Loucy (cell line): ENCODE results near the gene DNMT1.

Experiments
- H2AFZ ChIP-seq: fragments of 200-600 bp; sonication (generic); 2 replicates; pipeline ENCODE4 v1.6.0; 2016; ENCODE audit warnings: antibody characterized with exemption, mild to moderate bottlenecking, low read length, moderate library complexity
- H3F3A ChIP-seq: fragments of 200-600 bp; 2 replicates; pipeline ENCODE4 v1.6.0; 2016; ENCODE audit warnings: antibody characterized with exemption, low read depth, mild to moderate bottlenecking
- H3K27me3 ChIP-seq: fragments of 200-600 bp; sonication (generic); 2 replicates; pipeline ENCODE4 v1.6.1; 2014; ENCODE audit warnings: low read length, mild to moderate bottlenecking; ENCODE audit not compliant: insufficient read depth, poor library complexity, severe bottlenecking
- H3K36me3 ChIP-seq: fragments of 200-600 bp; sonication (generic); 2 replicates; pipeline ENCODE4 v1.6.1; 2016; ENCODE audit warnings: low read length; ENCODE audit not compliant: insufficient read depth
- H3K4me1 ChIP-seq: fragments of 200-600 bp; sonication (generic); 2 replicates; pipeline ENCODE4 v1.5.1; 2014; ENCODE audit warnings: low read length, mild to moderate bottlenecking; ENCODE audit not compliant: insufficient read depth, poor library complexity, severe bottlenecking
- H3K4me2 ChIP-seq: fragments of 200-600 bp; sonication (generic); 2 replicates; pipeline ENCODE4 v1.6.0; 2014; ENCODE audit warnings: antibody characterized with exemption, low read length, low read depth, mild to moderate bottlenecking; ENCODE audit not compliant: poor library complexity, severe bottlenecking
- H3K4me3 ChIP-seq: fragments of 200-600 bp; sonication (generic); 2 replicates; pipeline ENCODE4 v1.5.1; 2014; ENCODE audit warnings: low read length, mild to moderate bottlenecking, mixed read lengths; ENCODE audit not compliant: poor library complexity, severe bottlenecking
- H3K79me2 ChIP-seq: fragments of 200-600 bp; sonication (generic); 2 replicates; pipeline ENCODE4 v1.6.1; 2014; ENCODE audit warnings: low read length; ENCODE audit not compliant: insufficient read depth
- H3K9ac ChIP-seq: fragments of 200-600 bp; sonication (generic); 2 replicates; pipeline ENCODE4 v1.6.0; 2014; ENCODE audit warnings: mild to moderate bottlenecking, low read depth, low read length, moderate library complexity; ENCODE audit not compliant: poor library complexity, severe bottlenecking
- H3K9me2 ChIP-seq: fragments of 200-600 bp; sonication (generic); replicated peaks from 2 replicates; pipeline ENCODE4 v1.6.1; 2016; ENCODE audit warnings: low read depth, low read length, mixed read lengths
- H3K9me3 ChIP-seq: fragments of 200-600 bp; sonication (generic); 2 replicates; pipeline ENCODE4 v1.6.1; 2014; ENCODE audit warnings: mild to moderate bottlenecking, antibody characterized with exemption, low read length, low read depth; ENCODE audit not compliant: insufficient read depth
- H4K20me1 ChIP-seq: fragments of 200-600 bp; sonication (generic); 2 replicates; pipeline ENCODE4 v1.6.0; 2014; ENCODE audit warnings: antibody characterized with exemption, low read length, mild to moderate bottlenecking; ENCODE audit not compliant: insufficient read depth, poor library complexity, severe bottlenecking
- CTCF ChIP-seq: fragments of 200-600 bp; sonication (generic); conservative IDR thresholded peaks from 2 replicates; pipeline ENCODE4 v1.5.1; 2014; ENCODE audit warnings: mild to moderate bottlenecking, antibody characterized with exemption, low read length
- EZH2phosphoT487 ChIP-seq: fragments of 200-600 bp; IDR thresholded peaks from 2 replicates; pipeline ENCODE4 v1.6.1; 2018; ENCODE audit warnings: antibody characterized with exemption, mild to moderate bottlenecking, moderate library complexity, borderline replicate concordance

The DNMT1 gene

DNA sequence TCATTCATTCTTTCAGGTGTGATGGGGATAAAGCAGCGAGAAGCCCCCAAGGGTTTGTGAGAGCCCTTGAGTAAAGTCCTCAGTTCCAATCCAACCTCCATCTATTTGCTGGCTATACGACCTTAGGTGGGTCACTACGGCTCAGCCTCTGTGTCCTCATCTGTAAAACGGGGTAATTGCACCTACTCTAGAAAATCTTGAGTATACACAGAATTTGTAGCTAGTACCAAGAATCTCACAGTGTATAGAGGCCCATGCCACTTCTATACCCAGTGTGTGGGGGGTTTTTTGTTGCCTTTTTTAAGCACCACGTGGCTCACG is 406 bp upstream of the DNMT1 start:
- peaks cover 43% of the 10 kb centered on the region for H3K79me2 ChIP-seq
- peaks cover 36% of the 10 kb centered on the region for H4K20me1 ChIP-seq
- H3K4me3 ChIP-seq, result peak overlapping the region; percentile 93
- H3K36me3 ChIP-seq, result no peaks in the 10 kb centered on the region; the same call in 1 of the 2 replicates
- peak overlapping the region; percentile 88 for H2AFZ ChIP-seq
- H3K4me1 ChIP-seq, result peaks cover 26% of the 10 kb centered on the region
- H3K9me3 ChIP-seq, result no peaks in the 10 kb centered on the region
- no peak for TF ChIP-seq EZH2phosphoT487
- no peak for TF ChIP-seq CTCF
- H3K9ac ChIP-seq, result peak overlapping the region; percentile 99
- no peaks in the 10 kb centered on the region; the same call in 1 of the 2 replicates for H3F3A ChIP-seq
- no peaks in the 10 kb centered on the region for H3K9me2 ChIP-seq
- peak overlapping the region; percentile 89 for H3K4me2 ChIP-seq
- H3K27me3 ChIP-seq, result no peaks in the 10 kb centered on the region

GRCh38 chr19:10193790-10194499 is 808 bp downstream of the DNMT1 start:
- Histone ChIP-seq H3K4me2 (peak overlapping the region; percentile 98), H3K79me2 (peaks cover 55% of the 10 kb centered on the region), H4K20me1 (peaks cover 46% of the 10 kb centered on the region), H3K4me1 (peaks cover 34% of the 10 kb centered on the region), H3K4me3 (peak overlapping the region; percentile 93), H3K9me2 (no peaks in the 10 kb centered on the region), H2AFZ (peak overlapping the region; percentile 80), H3F3A (no peaks in the 10 kb centered on the region; the same call in 1 of the 2 replicates), H3K9me3 (no peaks in the 10 kb centered on the region), H3K27me3 (no peaks in the 10 kb centered on the region), H3K9ac (peak overlapping the region; percentile 99), H3K36me3 (no peaks in the 10 kb centered on the region; the same call in 1 of the 2 replicates)
- TF ChIP-seq EZH2phosphoT487, result no peak
- TF ChIP-seq CTCF, result no peak

GRCh38 chr19:10192922-10193321 is 1.8 kb downstream of the DNMT1 start:
- Histone ChIP-seq H3K36me3 (peaks cover 5% of the 10 kb centered on the region; the same call in 1 of the 2 replicates), H3K9me3 (no peaks in the 10 kb centered on the region), H3K4me3 (peak overlapping the region; percentile 93), H2AFZ (no peak overlapping the region), H3K9me2 (no peaks in the 10 kb centered on the region), H3K27me3 (no peaks in the 10 kb centered on the region), H3K4me1 (peaks cover 31% of the 10 kb centered on the region), H3K9ac (peak overlapping the region; percentile 99), H3F3A (no peaks in the 10 kb centered on the region; the same call in 1 of the 2 replicates), H4K20me1 (peaks cover 55% of the 10 kb centered on the region), H3K79me2 (peaks cover 65% of the 10 kb centered on the region), H3K4me2 (peak overlapping the region; percentile 98)
- TF ChIP-seq CTCF (no peak), EZH2phosphoT487 (no peak)
